Fibroblast of lung (primary cell): ENCODE measurements around the gene TCAF1. TPM values are rescaled to one million over a fixed set of nuclear protein-coding genes. Genes with fewer than 3 reads are reported as not detected.
"Not testable (repeated sequence)": the region's sequence is repeated elsewhere in the genome, so short reads cannot be mapped to it uniquely, and the experiment has no call there.

Source experiments
- DNase-seq, 2 donors: peaks; one replicate each; pipeline versions ENCODE4 v3.0.0 to v3.0.0-alpha.2; 2010; ENCODE audit warnings: low read depth in 2 of 2
- H2AFZ ChIP-seq: 2 replicates; pipeline ENCODE4 v1.5.1; 2012; ENCODE audit warnings: low read length, control low read depth, inconsistent platforms
- H3K27ac ChIP-seq: 2 replicates; pipeline ENCODE4 v1.5.1; 2011; ENCODE audit warnings: low read length, control low read depth; ENCODE audit not compliant: insufficient read depth
- H3K27me3 ChIP-seq: 2 replicates; pipeline ENCODE4 v1.5.1; 2011; ENCODE audit warnings: mild to moderate bottlenecking, low read length; ENCODE audit not compliant: control insufficient read depth, insufficient read depth
- H3K36me3 ChIP-seq: 2 replicates; pipeline ENCODE4 v1.5.1; 2011; ENCODE audit warnings: low read length; ENCODE audit not compliant: control insufficient read depth, insufficient read depth
- H3K4me1 ChIP-seq: 2 replicates; pipeline ENCODE4 v1.5.1; 2011; ENCODE audit warnings: low read length; ENCODE audit not compliant: control insufficient read depth, insufficient read depth; ENCODE audit errors: extremely low read depth
- H3K4me2 ChIP-seq: 2 replicates; pipeline ENCODE4 v1.5.1; 2011; ENCODE audit warnings: low read length, control low read depth; ENCODE audit not compliant: insufficient read depth; ENCODE audit errors: extremely low read depth
- H3K4me3 ChIP-seq, 4 experiments: fragments of 200-600 bp in 1 of 4; sonication (generic) in 1 of 4; replicated peaks in 1 of 4; 2 replicates each; pipeline ENCODE4 v1.5.1; 2011 to 2016; ENCODE audit warnings: low read length in 4 of 4, low read depth in 3 of 4, mild to moderate bottlenecking in 3 of 4, control low read depth in 2 of 4, inconsistent platforms in 1 of 4, mixed read lengths in 1 of 4; ENCODE audit not compliant: insufficient read depth in 1 of 4; ENCODE audit errors: control extremely low read depth in 1 of 4
- H3K79me2 ChIP-seq: 2 replicates; pipeline ENCODE4 v1.5.1; 2012; ENCODE audit warnings: mild to moderate bottlenecking, low read length, inconsistent platforms; ENCODE audit not compliant: control insufficient read depth, insufficient read depth
- H3K9ac ChIP-seq: 2 replicates; pipeline ENCODE4 v1.5.1; 2011; ENCODE audit warnings: mild to moderate bottlenecking, low read length, control low read depth; ENCODE audit not compliant: insufficient read depth
- H3K9me3 ChIP-seq: 2 replicates; pipeline ENCODE4 v1.5.1; 2012; ENCODE audit warnings: low read depth, low read length; ENCODE audit not compliant: control insufficient read depth, insufficient read depth
- H4K20me1 ChIP-seq: 2 replicates; pipeline ENCODE4 v1.5.1; 2011; ENCODE audit warnings: low read length; ENCODE audit not compliant: control insufficient read depth, insufficient read depth; ENCODE audit errors: extremely low read depth
- EZH2 ChIP-seq: IDR thresholded peaks from 2 replicates; pipeline ENCODE4 v1.5.1; 2012; ENCODE audit warnings: low read length, control low read depth, mild to moderate bottlenecking; ENCODE audit errors: missing control alignments
- polyA plus RNA-seq, 2 donors: library from polyadenylated mRNA; depleted of rRNA in 1 of 2; stranded (reverse) in 1 of 2; unstranded in 1 of 2; fragments of >200 nt; gene quantifications; 2 replicates each; pipeline ENCODE4 v1.2.1, GENCODE V29; 2011 to 2012; ENCODE audit warnings: missing spikeins in 1 of 2
- total RNA-seq: library from RNA; depleted of rRNA; stranded (reverse); fragments of >200 nt; gene quantifications from 2 replicates; pipeline ENCODE4 v1.2.1, GENCODE V29; 2014
- TF ChIP-seq, protein P1 (sequence below), 2 donors: IDR thresholded peaks in 1 of 2; conservative IDR thresholded peaks in 1 of 2; 1 replicate in 1 of 2; 2 replicates in 1 of 2; pipeline ENCODE4 v1.5.1; 2011 to 2012; ENCODE audit warnings: low read length in 2 of 2, control low read depth in 1 of 2, inconsistent platforms in 1 of 2, low read depth in 1 of 2, mild to moderate bottlenecking in 1 of 2

The TCAF1 gene
- total and polyA plus RNA-seq, 2 donors (not counting 1 experiment from before 2014, with no cell fraction given) = 61.2 to 65.6 TPM

DNA sequence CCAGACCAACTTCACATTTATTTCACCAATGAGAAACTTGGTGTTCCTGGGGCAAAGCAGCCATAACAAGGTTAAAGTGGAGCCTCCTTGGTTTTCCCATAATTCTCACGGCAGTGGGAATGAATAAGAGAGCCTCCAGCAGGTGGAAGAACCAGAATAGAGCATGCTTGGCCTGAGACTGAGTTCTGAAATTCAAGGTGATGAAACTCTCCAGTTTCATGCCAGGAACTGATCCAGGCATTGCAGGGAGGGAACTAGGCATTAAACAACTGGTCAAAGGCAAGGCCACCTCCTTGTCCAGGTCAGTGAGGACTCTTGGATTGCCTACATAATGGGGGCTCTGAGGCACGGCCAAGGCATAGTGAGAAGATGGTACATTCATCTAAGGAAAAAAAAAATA lies 44.0 kb downstream of the TCAF1 start:
- not testable (repeated sequence) for H3K4me2 ChIP-seq, H3K9ac ChIP-seq, H4K20me1 ChIP-seq, H3K27ac ChIP-seq, DNase-seq, H3K36me3 ChIP-seq, H3K79me2 ChIP-seq, H3K27me3 ChIP-seq, H3K4me3 ChIP-seq, H2AFZ ChIP-seq, H3K4me1 ChIP-seq, H3K9me3 ChIP-seq

DNA sequence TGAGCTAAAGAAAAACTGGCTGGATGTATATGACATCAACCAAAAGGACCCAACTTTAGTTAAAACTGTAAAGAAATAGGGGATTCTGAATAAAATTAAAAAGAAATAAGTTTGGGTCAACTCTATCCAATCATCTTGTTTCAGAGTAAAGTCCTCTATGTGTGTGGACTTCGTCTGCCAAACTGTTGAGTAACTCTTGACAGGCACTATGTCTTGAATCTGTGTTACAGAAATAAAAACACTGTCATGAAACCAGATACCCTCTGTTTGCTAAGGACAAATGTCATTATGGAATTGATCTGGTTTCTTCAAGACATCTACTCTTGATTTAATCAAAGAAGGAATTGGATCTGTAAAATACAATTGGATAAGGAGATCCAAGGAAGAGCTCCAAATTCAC lies 46.5 kb downstream of the TCAF1 start:
- H3K4me2 ChIP-seq, H3K4me3 ChIP-seq: not testable (repeated sequence)

DNA sequence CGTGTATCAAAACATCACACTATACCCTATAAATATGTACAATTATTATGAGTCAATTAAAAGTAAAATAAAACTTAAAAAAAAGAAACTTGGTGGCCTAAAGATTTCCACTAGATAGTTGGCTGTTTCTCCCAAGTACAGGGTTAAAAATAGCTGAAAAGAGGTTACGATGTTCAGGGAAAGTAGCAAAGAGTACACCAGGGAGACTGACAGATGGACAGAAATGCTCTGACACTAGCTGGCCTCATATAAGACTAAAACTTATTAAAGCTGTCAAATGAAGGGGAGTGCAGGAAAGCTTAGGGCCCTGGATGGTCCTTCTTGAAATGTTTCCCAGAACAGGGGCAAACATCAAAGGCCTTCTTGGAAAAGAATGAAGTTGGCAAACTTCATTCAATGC lies 51.3 kb downstream of the TCAF1 start:
- Histone ChIP-seq H3K27ac (no peak overlapping the region), H2AFZ (no peak overlapping the region), H3K27me3 (no peaks in the 10 kb centered on the region), H3K79me2 (no peaks in the 10 kb centered on the region), H3K9ac (no peak overlapping the region), H3K4me2 (no peak overlapping the region), H3K4me1 (no peaks in the 10 kb centered on the region), H3K36me3 (no peaks in the 10 kb centered on the region), H4K20me1 (no peaks in the 10 kb centered on the region), H3K4me3 (no peak overlapping the region), H3K9me3 (no peaks in the 10 kb centered on the region)
- TF ChIP-seq, protein P1, sequence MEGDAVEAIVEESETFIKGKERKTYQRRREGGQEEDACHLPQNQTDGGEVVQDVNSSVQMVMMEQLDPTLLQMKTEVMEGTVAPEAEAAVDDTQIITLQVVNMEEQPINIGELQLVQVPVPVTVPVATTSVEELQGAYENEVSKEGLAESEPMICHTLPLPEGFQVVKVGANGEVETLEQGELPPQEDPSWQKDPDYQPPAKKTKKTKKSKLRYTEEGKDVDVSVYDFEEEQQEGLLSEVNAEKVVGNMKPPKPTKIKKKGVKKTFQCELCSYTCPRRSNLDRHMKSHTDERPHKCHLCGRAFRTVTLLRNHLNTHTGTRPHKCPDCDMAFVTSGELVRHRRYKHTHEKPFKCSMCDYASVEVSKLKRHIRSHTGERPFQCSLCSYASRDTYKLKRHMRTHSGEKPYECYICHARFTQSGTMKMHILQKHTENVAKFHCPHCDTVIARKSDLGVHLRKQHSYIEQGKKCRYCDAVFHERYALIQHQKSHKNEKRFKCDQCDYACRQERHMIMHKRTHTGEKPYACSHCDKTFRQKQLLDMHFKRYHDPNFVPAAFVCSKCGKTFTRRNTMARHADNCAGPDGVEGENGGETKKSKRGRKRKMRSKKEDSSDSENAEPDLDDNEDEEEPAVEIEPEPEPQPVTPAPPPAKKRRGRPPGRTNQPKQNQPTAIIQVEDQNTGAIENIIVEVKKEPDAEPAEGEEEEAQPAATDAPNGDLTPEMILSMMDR (conservative IDR thresholded peaks at IDR 0.05 in 1 of 2, IDR thresholded peaks at IDR 0.05 in 1 of 2; ENCODE audit: low read depth in 1 of 2, low read length in 2 of 2) = no peak
- TF ChIP-seq EZH2 = no peak
- no peak for DNase-seq

More for the DNA sequence above, 46.5 kb downstream of the TCAF1 start:
- not testable (repeated sequence) for H3K36me3 ChIP-seq, H3K9ac ChIP-seq, H3K27ac ChIP-seq, H3K79me2 ChIP-seq, H3K4me1 ChIP-seq, H3K27me3 ChIP-seq, H2AFZ ChIP-seq, H4K20me1 ChIP-seq, DNase-seq, H3K9me3 ChIP-seq

- no peaks in the 10 kb centered on the region for H3K79me2 ChIP-seq
- no peaks in the 10 kb centered on the region for H3K9me3 ChIP-seq
- H3K9ac ChIP-seq = no peak overlapping the region
- no peaks in the 10 kb centered on the region for H3K4me1 ChIP-seq
- H3K4me3 ChIP-seq = no peak overlapping the region
- TF ChIP-seq, protein P1 (conservative IDR thresholded peaks at IDR 0.05 in 1 of 2, IDR thresholded peaks at IDR 0.05 in 1 of 2; ENCODE audit: low read depth in 1 of 2, low read length in 2 of 2) = no peak
- TF ChIP-seq EZH2 = no peak
- no peak for DNase-seq
- H3K27ac ChIP-seq = no peak overlapping the region
- no peaks in the 10 kb centered on the region for H4K20me1 ChIP-seq
- H3K4me2 ChIP-seq = no peak overlapping the region
- no peaks in the 10 kb centered on the region for H3K36me3 ChIP-seq
- no peaks in the 10 kb centered on the region for H3K27me3 ChIP-seq
- H2AFZ ChIP-seq = no peak overlapping the region
Observed at GRCh38 chr7:143849785-143850479, 52.0 kb downstream of the TCAF1 start.
